ENCODE results near the gene LEMD2. TPM values are rescaled to one million over a fixed set of nuclear protein-coding genes. Genes with fewer than 3 reads are reported as not detected.

LEMD2 gene
- total RNA-seq, 1 donor = 47.4 TPM

DNA sequence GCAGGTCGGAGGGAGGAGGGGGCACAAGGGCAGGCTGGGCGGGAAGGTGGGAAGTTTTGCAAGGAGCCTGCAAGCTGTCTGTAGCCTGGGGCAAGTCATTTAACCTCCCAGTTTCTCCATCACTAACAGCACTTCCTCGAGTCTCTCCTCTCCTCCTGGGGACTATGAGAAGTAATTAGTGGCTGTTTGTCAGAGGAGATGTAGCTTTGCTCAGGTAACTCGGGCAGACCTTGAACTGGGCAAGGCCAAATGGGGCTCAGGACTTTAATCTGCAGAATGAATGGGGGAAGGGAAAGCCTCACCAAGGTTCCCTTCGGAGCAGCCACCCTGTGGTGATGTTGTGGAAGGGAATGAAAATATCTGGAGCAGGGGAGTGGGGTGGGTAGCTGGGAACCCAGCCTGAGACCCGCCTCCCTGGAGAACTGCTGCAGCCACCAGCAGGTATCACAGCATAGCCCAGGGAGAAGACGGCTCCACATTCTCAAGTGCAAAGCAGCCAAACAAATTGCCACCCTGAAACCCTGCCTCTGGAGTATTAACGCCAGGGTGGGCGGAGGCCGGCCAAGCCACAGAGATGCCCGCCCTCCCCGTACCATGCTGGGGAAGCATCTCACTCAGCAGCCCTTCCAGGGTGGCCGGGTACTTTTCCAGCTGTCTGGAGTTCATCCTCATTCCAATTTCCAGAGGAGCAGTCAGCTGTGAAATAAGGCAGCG lies 6.1 kb upstream of the LEMD2 start:
- H3K79me2 ChIP-seq (ENCODE audit: insufficient read depth, low read length) = no peaks in the 10 kb centered on the region
- H3K4me2 ChIP-seq (ENCODE audit: insufficient read depth, low read length) = no peak overlapping the region
- no peak overlapping the region for H3K4me3 ChIP-seq (ENCODE audit: insufficient read depth, low read length)
- peak; percentile 38 for DNase-seq (ENCODE audit: insufficient read length, low spot score, missing footprints)
- no peaks in the 10 kb centered on the region for H3K36me3 ChIP-seq (ENCODE audit: insufficient read depth, low read length)
- H2AFZ ChIP-seq (ENCODE audit: low read length) = no peak overlapping the region
- peaks cover 10% of the 10 kb centered on the region for H3K27me3 ChIP-seq (ENCODE audit: insufficient read depth, low read length)
- no peaks in the 10 kb centered on the region for H3K9me3 ChIP-seq (ENCODE audit: low read depth, low read length)
- no peaks in the 10 kb centered on the region for H4K20me1 ChIP-seq (ENCODE audit: insufficient read depth, low read length)
- H3K4me1 ChIP-seq (ENCODE audit: insufficient read depth, low read length) = peaks cover 17% of the 10 kb centered on the region
- no peak overlapping the region for H3K27ac ChIP-seq (ENCODE audit: low read depth, low read length)
- TF ChIP-seq, protein P1, sequence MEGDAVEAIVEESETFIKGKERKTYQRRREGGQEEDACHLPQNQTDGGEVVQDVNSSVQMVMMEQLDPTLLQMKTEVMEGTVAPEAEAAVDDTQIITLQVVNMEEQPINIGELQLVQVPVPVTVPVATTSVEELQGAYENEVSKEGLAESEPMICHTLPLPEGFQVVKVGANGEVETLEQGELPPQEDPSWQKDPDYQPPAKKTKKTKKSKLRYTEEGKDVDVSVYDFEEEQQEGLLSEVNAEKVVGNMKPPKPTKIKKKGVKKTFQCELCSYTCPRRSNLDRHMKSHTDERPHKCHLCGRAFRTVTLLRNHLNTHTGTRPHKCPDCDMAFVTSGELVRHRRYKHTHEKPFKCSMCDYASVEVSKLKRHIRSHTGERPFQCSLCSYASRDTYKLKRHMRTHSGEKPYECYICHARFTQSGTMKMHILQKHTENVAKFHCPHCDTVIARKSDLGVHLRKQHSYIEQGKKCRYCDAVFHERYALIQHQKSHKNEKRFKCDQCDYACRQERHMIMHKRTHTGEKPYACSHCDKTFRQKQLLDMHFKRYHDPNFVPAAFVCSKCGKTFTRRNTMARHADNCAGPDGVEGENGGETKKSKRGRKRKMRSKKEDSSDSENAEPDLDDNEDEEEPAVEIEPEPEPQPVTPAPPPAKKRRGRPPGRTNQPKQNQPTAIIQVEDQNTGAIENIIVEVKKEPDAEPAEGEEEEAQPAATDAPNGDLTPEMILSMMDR (IDR thresholded peaks at IDR 0.05; ENCODE audit: extremely low read depth, low read depth, low read length) = no peak

DNA sequence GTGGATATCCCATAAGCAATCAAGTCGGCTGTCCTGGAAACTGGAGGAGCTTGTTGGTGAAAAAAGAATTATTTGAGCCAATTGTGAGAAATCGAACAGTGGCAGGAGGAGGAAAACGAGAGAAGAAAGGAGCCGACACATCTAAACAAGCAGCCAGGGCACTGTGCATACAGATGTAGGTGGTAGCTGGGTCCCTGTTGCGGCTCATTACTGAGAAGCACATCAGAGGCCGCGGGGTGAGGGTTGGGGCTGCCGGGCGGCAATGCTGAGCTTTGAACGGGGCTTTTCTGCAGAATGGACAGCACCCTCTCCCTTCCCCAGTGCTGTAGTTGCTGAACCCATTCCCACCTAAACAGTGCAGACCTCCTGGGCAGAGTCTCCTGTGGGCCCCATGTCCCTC lies 4.1 kb upstream of the LEMD2 start:
- no peak overlapping the region for H2AFZ ChIP-seq (ENCODE audit: low read length)
- H3K9me3 ChIP-seq (ENCODE audit: low read depth, low read length) = no peaks in the 10 kb centered on the region
- peaks cover 10% of the 10 kb centered on the region for H3K27me3 ChIP-seq (ENCODE audit: insufficient read depth, low read length)
- TF ChIP-seq, protein P1 (IDR thresholded peaks at IDR 0.05; ENCODE audit: extremely low read depth, low read depth, low read length) = no peak
- peaks cover 10% of the 10 kb centered on the region for H3K79me2 ChIP-seq (ENCODE audit: insufficient read depth, low read length)
- H3K27ac ChIP-seq (ENCODE audit: low read depth, low read length) = no peak overlapping the region
- no peak for DNase-seq (ENCODE audit: insufficient read length, low spot score, missing footprints)
- no peak overlapping the region for H3K4me3 ChIP-seq (ENCODE audit: insufficient read depth, low read length)
- H3K36me3 ChIP-seq (ENCODE audit: insufficient read depth, low read length) = no peaks in the 10 kb centered on the region
- no peaks in the 10 kb centered on the region for H4K20me1 ChIP-seq (ENCODE audit: insufficient read depth, low read length)
- no peak overlapping the region for H3K4me2 ChIP-seq (ENCODE audit: insufficient read depth, low read length)
- H3K4me1 ChIP-seq (ENCODE audit: insufficient read depth, low read length) = peaks cover 18% of the 10 kb centered on the region

DNA sequence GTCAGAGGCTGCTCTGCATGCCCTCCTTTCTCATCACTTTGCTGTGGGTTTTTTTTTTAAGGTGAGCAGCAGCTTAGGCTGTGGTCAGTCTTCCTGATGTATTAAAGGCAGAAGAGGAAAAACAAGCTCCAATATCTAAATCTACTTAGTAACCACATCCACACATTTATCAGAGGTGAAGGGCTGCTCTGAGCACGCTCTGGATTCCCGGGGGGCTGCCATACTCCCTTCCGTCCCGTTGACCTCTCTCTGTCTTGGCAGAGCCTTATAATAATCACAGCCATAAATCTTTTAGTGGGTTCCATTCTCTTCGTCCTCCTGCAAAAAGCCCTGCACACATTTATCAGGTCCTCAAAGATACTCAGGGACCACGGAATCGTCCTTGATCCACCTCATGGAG lies 2.7 kb upstream of the LEMD2 start:
- H3K36me3 ChIP-seq (ENCODE audit: insufficient read depth, low read length) = peaks cover 2% of the 10 kb centered on the region
- H3K4me2 ChIP-seq (ENCODE audit: insufficient read depth, low read length) = no peak overlapping the region
- H3K4me1 ChIP-seq (ENCODE audit: insufficient read depth, low read length) = peaks cover 32% of the 10 kb centered on the region
- peaks cover 10% of the 10 kb centered on the region for H3K27me3 ChIP-seq (ENCODE audit: insufficient read depth, low read length)
- peaks cover 24% of the 10 kb centered on the region for H3K79me2 ChIP-seq (ENCODE audit: insufficient read depth, low read length)
- H3K9me3 ChIP-seq (ENCODE audit: low read depth, low read length) = no peaks in the 10 kb centered on the region
- DNase-seq (ENCODE audit: insufficient read length, low spot score, missing footprints) = no peak
- H3K4me3 ChIP-seq (ENCODE audit: insufficient read depth, low read length) = no peak overlapping the region
- no peak overlapping the region for H3K27ac ChIP-seq (ENCODE audit: low read depth, low read length)
- TF ChIP-seq, protein P1 (IDR thresholded peaks at IDR 0.05; ENCODE audit: extremely low read depth, low read depth, low read length) = no peak
- peaks cover 11% of the 10 kb centered on the region for H4K20me1 ChIP-seq (ENCODE audit: insufficient read depth, low read length)
- H2AFZ ChIP-seq (ENCODE audit: low read length) = no peak overlapping the region

DNA sequence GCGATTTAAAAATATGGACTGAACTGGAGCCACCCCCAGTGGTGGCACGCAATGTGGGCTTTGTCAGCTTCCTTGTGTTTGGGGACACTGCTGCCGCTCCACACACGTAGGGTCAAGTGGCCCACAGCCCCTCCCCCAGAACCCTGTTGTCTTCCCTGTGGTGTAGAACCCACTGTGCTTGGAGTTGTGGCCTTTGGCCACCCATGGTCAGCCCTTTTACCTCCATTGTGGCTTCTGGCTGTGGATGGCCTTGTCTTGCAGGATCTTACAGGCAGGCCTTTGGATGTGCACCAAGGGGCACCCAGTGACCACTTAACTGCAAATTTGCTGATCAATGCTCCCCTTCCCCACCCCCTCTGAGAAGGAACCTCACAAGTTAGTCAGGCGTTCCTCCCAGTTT lies 2.0 kb upstream of the LEMD2 start:
- Histone ChIP-seq H3K27me3 (ENCODE audit: insufficient read depth, low read length) (peaks cover 7% of the 10 kb centered on the region), H3K27ac (ENCODE audit: low read depth, low read length) (no peak overlapping the region), H3K79me2 (ENCODE audit: insufficient read depth, low read length) (peaks cover 31% of the 10 kb centered on the region), H2AFZ (ENCODE audit: low read length) (no peak overlapping the region), H3K4me2 (ENCODE audit: insufficient read depth, low read length) (peak overlapping the region; percentile 17), H3K4me3 (ENCODE audit: insufficient read depth, low read length) (no peak overlapping the region), H3K9me3 (ENCODE audit: low read depth, low read length) (no peaks in the 10 kb centered on the region), H3K4me1 (ENCODE audit: insufficient read depth, low read length) (peaks cover 39% of the 10 kb centered on the region), H4K20me1 (ENCODE audit: insufficient read depth, low read length) (peaks cover 18% of the 10 kb centered on the region), H3K36me3 (ENCODE audit: insufficient read depth, low read length) (peaks cover 7% of the 10 kb centered on the region)
- peak; percentile 43 for DNase-seq (ENCODE audit: insufficient read length, low spot score, missing footprints)
- TF ChIP-seq, protein P1 (IDR thresholded peaks at IDR 0.05; ENCODE audit: extremely low read depth, low read depth, low read length) = no peak

All from osteoblast (primary cell).